Head of caudate nucleus (tissue), 42 donors: ENCODE measurements around the gene GABARAP.

ENCODE experiments used
- DNase-seq, 42 donors: peaks; one replicate each; pipeline versions ENCODE4 v3.0.0 to v3.0.0-alpha.2; 2020 to 2021; ENCODE audit warnings: mixed read lengths in 7 of 42
- intact Hi-C: fragments of 100-400 bp; cut with DNase I; formaldehyde crosslinking; loops from one replicate; pipeline ENCODE4 v1.15.0; 2022

The GABARAP gene

DNA sequence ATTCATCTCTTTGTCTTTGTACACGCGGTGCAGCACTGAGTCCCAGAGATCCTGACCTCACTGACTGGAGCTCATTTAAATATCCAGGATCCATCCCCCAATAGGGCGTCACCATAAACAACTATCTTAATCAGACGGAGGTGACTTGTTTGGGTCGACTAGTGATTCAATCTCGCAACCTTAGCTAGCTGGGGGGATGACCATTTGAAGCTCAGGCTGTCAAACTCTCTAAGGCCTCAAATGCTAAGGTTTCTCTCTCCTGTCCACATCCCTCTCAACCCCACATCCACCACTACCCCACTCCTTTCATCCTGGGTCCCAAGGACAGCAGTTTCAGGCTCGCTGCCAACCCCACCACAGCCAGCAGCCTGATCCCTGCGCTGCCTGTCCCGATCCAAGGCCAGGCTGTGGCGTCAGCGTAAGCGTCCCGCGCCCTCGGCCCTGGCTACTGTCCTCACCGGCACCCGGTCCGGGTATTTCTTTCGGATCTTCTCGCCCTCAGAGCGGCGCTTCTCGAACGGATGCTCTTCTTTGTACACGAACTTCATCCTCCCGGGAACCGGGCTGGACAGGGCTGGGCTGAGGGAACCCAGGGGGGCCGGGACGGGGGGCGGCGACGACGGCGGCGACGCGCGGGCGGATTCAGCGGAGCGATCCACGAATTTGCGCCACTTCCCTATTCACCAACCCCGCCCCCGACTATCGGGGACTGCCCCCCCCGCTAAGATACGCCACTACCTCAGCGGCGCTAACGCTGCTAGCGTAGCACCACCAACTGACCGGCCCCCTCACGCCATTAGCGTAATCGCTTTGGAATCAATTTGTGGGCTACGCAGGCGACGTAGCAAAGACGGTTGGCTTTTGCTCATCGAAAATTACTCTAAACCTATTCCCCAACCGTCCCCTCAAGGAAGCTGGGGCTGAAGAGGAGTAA, at the start of gene GABARAP:
Gene GABARAP, minus strand, starts transcription at position 667 of the 934 bp plus-strand sequence. Its CDS starts 119 bp downstream, at position 548.
- intact Hi-C loops = no loop called here
- DNase-seq = peak; percentile 91 to 98 (median 95)

DNA sequence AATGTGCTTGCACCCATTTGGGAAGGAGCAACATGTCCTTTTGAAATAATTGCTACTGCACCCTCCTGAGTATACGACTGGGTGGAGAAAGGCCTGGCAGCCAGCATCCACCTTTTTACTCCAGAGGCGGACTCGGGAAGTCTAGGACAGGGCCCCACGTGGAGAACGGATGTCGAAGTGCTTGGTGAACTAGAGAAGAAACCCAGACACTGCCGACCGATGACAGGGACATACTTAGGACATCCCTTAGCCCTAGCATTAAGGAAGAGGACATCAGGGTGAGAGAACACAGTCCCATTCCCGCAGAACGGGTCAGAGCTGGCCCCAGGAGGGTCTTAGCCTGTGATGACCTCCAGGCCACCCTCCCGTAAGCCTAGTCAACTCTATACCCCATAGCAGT, 48.4 kb upstream of the GABARAP start:
- no peak for DNase-seq
- intact Hi-C loops = no loop called here

DNA sequence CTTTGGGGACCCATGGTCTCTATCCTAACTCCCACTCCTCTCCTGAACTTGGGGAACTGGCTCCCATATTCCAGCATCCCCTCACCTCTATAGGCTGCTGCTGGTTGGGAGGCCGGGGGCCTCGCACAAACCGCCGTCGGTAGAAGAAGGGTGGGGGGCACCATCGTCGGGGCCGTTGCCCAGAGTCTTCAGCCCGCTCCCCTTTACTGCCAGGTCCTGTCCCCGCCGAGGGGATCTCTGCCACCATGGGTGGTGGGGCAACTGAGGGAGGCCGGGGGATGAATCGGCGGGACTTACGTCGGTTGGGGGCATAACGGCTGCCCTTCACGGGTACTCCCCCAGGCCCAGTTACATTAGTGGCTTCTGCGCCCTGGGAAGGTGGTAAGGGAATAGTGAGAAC, 47.9 kb upstream of the GABARAP start:
- no peak for DNase-seq
- intact Hi-C loops = no loop called here

DNA sequence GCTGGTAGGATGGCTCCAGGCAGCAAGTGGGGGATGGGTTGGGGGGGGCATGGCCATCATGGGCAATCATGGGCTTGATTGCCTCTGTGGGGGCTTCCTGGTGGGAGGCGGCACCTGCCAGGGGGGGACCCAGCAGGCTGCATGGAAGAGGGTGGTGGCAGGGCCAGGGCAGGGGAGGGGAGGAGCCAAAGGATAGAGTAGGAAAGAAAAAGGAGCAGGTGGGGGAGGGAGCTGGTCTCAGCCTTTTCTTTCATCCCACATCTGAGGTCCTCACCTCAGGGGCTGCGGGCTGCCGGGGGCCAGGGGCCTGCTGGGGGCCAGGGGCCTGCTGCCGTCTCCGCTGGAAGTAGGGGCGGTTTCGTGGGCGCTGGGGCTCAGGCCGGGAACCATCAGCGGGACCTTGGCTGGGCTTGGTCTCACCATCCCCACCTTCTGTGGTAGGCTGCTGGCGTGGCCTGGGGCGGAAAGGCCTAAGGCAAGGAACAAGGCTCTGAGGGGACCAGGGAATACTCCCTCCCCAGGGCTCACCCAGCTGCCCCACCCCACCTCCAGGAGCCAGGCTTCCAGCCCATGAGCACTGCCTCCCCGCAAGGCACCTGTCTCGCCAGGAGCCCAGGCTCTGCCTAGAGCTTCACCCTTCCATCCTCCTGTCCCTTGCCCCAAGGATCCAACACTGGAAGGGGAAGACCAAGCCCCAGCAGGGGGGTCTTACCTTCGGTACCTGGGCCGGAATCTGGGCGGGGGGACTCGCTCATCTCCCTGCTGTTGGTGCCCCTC, 47.2 kb upstream of the GABARAP start:
- intact Hi-C loops = no loop called here
- no peak for DNase-seq

DNA sequence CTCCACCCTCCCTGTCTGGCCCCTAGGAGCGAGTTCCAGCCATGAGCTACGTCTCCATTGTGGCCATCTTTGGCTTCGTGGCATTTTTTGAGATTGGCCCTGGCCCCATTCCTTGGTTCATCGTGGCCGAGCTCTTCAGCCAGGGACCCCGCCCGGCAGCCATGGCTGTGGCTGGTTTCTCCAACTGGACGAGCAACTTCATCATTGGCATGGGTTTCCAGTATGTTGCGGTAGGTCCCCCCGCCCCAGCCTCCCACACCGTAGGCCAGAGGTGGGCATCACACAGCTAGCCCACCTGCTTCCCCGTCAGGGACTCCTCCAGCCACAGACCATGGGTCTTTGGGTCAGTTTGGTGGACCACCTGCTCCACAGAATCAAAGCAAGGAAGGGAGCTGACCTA, 43.4 kb upstream of the GABARAP start:
- no peak for DNase-seq
- intact Hi-C loops = no loop called here

DNA sequence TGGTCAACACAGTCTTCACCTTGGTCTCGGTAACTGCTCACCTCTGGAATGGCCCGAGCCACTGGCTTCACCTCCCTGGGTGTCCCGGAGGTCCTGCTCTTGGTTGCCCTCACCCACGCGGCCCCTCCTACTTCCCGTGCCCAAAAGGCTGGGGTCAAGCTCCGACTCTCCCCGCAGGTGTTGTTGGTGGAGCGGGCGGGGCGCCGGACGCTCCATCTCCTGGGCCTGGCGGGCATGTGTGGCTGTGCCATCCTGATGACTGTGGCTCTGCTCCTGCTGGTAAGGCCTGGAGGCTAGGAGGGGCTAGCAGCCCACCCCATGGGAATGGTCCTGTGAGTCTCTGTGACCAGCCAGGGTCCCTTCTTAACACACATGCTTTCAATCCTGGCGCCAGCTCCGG, 42.7 kb upstream of the GABARAP start:
- DNase-seq = no peak
- intact Hi-C loops = no loop called here

DNA sequence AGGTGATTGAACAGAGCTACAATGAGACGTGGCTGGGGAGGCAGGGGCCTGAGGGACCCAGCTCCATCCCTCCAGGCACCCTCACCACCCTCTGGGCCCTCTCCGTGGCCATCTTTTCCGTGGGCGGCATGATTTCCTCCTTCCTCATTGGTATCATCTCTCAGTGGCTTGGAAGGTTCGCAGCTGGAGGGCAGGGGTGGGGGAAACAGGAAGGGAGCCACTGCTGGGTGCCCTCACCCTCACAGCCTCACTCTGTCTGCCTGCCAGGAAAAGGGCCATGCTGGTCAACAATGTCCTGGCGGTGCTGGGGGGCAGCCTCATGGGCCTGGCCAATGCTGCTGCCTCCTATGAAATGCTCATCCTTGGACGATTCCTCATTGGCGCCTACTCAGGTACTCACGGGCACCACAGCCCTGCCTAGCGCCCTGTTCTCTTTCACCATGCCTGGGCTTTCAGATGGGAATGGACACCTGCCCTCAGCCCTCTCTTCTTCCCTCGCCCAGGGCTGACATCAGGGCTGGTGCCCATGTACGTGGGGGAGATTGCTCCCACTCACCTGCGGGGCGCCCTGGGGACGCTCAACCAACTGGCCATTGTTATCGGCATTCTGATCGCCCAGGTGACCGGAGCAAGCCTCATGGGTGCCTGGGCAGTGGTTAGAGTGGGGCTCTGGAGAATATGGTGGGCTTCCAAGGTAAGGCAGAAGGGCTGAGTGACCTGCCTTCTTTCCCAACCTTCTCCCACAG, 41.4 kb upstream of the GABARAP start:
- intact Hi-C loops = no loop called here
- no peak for DNase-seq

DNA sequence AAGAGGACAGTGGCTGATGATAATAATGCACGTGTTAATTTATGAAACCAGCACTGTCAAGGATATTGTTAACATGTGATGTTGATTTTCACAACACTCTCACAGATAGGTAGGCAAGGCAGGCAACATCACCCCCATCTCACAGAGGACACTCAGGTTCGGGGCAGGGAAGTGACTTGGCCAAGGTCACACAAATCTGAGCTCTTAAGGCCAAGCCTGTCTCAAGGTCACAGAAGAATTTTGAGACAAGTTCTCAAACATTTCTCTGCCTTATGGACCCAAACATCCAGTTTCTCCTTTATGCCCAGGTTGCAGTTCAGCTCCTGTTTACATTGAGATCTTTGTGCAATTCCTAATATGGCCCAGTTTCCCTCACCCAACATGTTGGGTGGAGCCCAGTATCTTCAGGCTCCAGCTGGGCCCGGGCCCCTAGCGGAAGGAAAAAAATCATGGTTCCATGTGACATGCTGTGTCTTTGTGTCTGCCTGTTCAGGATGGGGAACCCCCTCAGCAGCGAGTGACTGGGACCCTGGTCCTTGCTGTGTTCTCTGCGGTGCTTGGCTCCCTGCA, 40.6 kb upstream of the GABARAP start:
- no peak for DNase-seq
- intact Hi-C loops = no loop called here

DNA sequence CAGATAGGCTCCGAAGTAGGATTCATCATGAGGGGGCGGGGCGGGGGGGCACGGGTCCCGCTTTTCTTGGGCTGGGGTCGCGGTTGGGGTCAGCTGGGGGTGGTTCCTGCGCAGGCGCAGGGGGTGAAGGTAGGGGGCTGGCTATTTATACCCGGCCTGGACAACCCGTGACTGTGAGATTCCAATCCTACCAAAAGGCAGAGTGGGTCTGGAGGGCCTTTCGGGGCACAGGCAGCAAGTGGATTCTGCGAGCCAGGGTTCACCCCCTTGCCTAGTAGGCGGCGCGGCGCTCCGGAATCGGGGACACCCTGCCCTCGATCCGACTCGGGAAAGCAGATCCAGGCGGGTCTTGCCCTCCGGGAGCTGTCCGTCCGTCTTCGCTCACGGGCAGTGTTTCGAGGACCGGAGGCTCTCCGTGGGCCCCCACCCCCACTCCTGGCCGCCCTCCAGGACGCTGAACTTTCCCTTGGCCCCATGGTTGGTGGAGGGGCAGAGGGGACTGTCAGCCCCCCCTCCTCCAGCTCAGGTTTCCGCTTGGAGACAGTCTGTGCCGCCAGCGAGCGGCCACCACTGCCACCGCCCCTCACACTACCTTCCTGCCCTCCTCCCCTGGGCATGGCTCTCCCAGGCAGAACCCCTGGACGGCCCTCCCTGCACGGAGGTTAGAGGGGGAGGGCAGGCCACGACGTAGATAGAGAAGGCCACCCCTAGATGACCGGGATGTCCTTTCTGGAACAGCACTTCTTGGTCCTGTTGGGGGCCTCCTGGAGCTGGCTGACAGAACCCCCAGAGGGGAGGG, 39.9 kb upstream of the GABARAP start:
- no peak for DNase-seq
- intact Hi-C loops = no loop called here

DNA sequence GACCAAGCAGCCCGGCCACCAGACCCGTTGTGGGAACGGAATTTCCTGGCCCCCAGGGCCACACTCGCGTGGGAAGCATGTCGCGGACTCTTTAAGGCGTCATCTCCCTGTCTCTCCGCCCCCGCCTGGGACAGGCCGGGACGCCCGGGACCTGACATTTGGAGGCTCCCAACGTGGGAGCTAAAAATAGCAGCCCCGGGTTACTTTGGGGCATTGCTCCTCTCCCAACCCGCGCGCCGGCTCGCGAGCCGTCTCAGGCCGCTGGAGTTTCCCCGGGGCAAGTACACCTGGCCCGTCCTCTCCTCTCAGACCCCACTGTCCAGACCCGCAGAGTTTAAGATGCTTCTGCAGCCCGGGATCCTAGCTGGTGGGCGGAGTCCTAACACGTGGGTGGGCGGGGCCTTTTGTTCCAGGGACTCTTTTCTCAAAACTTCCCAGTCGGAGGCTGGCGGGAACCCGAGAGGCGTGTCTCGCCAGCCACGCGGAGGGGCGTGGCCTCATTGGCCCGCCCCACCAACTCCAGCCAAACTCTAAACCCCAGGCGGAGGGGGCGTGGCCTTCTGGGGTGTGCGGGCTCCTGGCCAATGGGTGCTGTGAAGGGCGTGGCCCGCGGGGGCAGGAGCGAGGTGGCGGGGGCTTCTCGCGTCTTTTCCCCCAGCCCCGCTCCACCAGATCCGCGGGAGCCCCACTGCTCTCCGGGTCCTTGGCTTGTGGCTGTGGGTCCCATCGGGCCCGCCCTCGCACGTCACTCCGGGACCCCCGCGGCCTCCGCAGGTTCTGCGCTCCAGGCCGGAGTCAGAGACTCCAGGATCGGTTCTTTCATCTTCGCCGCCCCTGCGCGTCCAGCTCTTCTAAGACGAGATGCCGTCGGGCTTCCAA, 39.1 kb upstream of the GABARAP start, which contains the start of gene SLC2A4:
Gene SLC2A4, plus strand, starts transcription at position 645 of the 879 bp plus-strand sequence. Its CDS starts 217 bp downstream, at position 862.
- peak; percentile 64 to 89 (median 80) for DNase-seq
- intact Hi-C loops = no loop called here

DNA sequence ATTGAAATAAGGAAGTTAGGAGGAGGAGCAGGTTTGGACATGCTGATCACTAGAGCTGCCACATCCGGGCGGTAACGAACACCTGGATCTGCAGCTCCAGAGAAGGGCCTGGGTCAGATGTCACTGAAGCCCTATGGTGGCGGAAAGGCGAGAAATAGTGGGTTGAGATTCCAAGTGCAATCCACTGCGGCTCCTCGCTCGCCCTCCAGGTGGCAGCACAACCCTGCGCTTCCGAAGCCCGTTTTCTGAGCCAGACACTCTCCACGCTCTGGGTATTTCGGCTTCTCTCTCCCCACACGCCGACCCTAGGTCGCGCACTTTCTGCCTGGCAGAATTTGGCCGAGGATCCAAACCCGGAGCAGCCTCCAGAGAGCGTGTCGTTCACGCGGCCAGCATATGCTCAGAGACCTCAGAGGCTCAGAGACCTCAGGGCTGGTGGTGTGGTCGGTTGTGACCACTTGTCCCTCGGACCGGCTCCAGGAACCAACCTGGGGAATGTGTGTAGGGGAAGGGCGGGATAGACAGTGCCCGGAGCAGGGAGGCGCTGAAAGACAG, 38.3 kb upstream of the GABARAP start:
- peak; percentile 66 to 93 (median 86) for DNase-seq
- intact Hi-C loops = no loop called here

DNA sequence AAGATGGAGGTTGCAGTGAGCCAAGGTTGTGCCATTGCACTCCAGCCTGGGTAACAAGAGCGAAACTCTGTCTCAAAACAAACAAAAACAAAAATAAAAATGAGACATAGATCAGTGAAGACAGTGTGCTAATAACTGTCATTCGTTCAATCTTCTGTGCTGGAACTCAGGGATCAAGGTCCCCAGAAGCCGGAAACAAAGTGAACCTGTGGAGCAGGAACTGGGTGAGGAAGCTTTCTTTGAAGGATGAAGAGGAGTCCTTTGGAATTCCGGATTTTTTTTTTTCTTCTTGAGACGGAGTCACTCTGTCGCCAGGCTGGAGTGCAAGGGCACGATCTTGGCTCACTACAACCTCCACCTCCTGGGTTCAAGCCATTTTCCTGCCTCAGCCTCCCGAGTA, 37.2 kb upstream of the GABARAP start:
- intact Hi-C loops = no loop called here
- DNase-seq = no peak

DNA sequence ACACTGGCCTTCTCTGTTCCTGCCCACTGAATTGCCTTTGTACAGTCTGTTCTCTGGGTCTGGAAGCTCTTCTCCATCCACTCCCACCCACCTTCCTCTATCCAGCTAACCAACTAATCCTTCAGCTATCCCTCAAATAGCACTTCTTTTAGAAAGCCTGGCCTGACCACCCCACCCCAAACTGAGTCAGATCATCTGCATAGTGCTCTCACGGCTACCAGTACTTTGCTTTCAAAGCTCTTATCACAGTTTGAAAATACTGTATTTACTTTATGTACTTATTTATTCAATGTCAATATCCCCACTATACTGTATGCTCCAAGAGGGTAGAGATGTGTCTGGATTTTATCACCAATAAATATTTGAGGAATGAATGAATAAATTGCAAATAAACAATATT, 24.5 kb upstream of the GABARAP start:
- no peak for DNase-seq
- intact Hi-C loops = no loop called here

DNA sequence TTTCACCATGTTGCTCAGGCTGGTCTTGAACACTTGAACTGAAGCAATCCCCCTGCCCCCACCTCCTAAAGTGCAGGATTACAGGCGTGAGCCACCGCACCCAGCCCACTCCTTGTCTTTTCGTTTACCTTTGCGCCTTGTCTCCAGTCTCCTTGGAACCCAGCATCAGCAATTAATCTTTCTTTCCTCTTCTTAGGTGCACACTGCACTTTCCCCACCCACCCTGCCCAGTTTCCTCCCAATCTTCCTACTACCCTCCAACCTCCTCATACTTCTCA, 21.5 kb upstream of the GABARAP start:
- intact Hi-C loops = no loop called here
- DNase-seq = no peak

DNA sequence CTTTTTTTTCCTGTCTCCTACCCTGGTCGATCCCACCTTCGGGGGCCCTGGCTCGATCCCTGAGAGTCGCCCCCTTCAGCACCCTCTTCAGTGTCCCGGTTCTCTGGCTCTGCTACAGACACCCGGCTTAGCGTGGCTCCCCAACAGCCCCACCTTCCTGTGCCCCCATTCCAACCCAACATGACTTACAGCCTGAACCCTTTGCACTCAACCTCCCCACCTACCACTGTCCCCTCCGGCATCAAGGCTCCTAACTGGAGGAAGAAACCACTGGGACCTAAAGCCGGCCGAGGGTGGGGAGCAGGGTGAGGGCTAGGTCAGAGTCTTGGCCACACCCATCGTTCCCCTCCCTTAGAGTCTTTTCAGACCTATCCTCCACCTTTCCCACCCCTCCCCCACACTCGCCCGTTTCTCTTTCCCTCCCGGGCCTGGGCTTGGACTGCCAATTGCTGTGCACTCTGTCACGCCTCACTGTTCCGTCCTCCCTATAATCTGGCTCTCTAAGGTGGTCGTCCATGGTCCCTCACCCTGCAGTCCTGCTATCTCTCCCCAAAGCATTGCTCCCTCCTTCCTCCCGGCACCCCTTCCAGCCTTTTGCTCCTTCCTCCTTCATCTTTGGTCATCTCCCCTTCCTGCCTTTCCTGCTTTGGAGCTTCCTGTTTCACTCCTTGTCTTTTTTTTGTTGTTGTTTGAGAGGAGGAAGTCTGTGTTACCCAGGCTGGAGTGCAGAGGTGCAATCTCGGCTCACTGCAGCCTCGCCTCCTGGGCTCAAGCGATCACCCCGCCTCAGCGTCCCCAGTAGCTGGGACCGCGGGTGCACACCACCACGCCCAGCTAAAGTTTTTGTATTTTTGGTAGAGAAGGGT, 20.9 kb upstream of the GABARAP start:
- intact Hi-C loops = no loop called here
- no peak for DNase-seq

DNA sequence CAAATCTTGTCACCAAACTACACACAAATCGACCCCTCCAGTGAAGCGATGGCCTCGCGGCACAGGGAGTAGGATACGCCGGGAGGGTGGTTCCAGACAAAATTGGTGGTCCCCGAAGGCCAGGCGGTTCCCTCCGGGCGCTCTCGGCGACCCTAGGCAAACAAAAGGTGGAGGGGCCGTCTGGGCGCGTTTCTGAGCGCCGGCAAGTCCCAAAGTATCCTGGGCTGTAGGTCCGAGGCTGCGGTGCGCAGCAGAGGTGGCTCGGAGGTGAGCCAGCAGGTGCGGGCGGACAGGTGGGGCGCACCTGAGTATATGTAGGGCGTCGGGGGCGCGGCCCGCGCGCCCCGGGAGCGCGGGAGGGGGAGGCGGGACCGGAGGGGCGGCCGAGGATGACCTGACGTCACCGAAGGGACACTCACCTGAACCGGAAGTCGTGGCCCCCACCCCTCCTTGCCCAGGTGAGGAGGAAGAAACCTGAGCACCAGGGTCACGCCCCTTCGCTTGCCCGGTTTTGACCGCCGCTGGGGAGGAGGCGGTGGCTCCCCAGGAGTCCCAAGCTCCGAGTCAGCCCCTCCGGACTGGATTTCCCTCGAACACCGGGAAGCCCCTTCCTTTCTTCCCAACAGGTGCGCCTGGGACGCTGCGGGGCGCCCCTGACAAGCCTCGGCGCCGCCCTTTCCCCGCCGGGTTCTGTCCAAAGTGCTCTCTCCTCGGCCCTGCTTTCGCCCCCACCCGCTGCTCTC, 20.1 kb upstream of the GABARAP start, which contains the start of gene CLDN7:
Gene CLDN7, minus strand, starts transcription at position 287 of the 743 bp plus-strand sequence. CDS start 435 bp downstream, outside the sequence.
- no peak for DNase-seq
- intact Hi-C loops = no loop called here
